DMS 273 (cell line): ENCODE data around the gene ZNF488.

Source experiments
- DNase-seq: peaks from one replicate; lab custom pipeline; 2025; ENCODE audit not compliant: unreplicated experiment; lab: John Stamatoyannopoulos, UW

ZNF488 gene

DNA sequence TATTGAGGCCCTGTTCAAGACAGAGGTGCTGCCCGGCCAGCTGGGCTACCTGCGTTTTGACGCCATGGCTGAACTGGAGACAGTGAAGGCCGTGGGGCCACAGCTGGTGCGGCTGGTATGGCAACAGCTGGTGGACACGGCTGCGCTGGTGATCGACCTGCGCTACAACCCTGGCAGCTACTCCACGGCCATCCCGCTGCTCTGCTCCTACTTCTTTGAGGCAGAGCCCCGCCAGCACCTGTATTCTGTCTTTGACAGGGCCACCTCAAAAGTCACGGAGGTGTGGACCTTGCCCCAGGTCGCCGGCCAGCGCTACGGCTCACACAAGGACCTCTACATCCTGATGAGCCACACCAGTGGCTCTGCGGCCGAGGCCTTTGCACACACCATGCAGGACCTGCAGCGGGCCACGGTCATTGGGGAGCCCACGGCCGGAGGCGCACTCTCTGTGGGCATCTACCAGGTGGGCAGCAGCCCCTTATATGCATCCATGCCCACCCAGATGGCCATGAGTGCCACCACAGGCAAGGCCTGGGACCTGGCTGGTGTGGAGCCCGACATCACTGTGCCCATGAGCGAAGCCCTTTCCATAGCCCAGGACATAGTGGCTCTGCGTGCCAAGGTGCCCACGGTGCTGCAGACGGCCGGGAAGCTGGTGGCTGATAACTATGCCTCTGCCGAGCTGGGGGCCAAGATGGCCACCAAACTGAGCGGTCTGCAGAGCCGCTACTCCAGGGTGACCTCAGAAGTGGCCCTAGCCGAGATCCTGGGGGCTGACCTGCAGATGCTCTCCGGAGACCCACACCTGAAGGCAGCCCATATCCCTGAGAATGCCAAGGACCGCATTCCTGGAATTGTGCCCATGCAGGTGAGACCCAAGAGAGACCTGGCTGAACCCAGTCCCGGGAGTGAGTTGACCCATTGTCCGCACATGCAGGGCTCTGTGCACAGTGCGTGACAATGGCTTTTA lies 33.1 kb downstream of the ZNF488 start:
- DNase-seq, result no peak

DNA sequence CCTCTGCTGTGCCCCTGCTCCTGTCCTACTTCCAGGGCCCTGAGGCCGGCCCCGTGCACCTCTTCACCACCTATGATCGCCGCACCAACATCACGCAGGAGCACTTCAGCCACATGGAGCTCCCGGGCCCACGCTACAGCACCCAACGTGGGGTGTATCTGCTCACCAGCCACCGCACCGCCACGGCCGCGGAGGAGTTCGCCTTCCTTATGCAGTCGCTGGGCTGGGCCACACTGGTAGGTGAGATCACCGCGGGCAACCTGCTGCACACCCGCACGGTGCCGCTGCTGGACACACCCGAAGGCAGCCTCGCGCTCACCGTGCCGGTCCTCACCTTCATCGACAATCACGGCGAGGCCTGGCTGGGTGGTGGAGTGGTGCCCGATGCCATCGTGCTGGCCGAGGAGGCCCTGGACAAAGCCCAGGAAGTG lies 34.1 kb downstream of the ZNF488 start:
- no peak for DNase-seq

DNA sequence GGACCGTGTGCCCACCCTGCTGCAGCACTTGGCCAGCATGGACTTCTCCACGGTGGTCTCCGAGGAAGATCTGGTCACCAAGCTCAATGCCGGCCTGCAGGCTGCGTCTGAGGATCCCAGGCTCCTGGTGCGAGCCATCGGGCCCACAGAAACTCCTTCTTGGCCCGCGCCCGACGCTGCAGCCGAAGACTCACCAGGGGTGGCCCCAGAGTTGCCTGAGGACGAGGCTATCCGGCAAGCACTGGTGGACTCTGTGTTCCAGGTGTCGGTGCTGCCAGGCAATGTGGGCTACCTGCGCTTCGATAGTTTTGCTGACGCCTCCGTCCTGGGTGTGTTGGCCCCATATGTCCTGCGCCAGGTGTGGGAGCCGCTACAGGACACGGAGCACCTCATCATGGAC lies 34.6 kb downstream of the ZNF488 start:
- no peak for DNase-seq

DNA sequence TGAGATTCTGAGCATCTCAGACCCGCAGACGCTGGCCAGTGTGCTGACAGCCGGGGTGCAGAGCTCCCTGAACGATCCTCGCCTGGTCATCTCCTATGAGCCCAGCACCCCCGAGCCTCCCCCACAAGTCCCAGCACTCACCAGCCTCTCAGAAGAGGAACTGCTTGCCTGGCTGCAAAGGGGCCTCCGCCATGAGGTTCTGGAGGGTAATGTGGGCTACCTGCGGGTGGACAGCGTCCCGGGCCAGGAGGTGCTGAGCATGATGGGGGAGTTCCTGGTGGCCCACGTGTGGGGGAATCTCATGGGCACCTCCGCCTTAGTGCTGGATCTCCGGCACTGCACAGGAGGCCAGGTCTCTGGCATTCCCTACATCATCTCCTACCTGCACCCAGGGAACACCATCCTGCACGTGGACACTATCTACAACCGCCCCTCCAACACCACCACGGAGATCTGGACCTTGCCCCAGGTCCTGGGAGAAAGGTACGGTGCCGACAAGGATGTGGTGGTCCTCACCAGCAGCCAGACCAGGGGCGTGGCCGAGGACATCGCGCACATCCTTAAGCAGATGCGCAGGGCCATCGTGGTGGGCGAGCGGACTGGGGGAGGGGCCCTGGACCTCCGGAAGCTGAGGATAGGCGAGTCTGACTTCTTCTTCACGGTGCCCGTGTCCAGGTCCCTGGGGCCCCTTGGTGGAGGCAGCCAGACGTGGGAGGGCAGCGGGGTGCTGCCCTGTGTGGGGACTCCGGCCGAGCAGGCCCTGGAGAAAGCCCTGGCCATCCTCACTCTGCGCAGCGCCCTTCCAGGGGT lies 35.2 kb downstream of the ZNF488 start:
- DNase-seq, result no peak

DNA sequence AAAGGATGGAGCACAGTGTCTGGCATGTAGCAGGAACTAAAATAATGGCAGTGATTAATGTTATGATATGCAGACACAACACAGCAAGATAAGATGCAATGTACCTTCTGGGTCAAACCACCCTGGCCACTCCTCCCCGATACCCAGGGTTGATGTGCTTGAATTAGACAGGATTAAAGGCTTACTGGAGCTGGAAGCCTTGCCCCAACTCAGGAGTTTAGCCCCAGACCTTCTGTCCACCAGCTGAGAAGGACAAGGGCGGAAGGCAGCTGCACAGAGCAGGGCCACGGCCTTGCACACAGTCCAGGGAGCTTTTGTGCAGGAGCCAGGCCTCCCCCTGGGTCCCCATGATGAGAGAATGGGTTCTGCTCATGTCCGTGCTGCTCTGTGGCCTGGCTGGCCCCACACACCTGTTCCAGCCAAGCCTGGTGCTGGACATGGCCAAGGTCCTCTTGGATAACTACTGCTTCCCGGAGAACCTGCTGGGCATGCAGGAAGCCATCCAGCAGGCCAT lies 35.9 kb downstream of the ZNF488 start, which contains the start of gene RBP3:
Gene RBP3 (plus strand): TSS at position 226 of the 514 bp plus-strand sequence. CDS start 122 bp downstream, at position 348.
- DNase-seq, result no peak

DNA sequence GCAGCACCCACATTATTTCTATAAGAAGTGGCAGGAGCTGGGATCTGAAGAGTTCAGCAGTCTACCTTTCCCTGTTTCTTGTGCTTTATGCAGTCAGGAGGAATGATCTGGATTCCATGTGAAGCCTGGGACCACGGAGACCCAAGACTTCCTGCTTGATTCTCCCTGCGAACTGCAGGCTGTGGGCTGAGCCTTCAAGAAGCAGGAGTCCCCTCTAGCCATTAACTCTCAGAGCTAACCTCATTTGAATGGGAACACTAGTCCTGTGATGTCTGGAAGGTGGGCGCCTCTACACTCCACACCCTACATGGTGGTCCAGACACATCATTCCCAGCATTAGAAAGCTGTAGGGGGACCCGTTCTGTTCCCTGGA lies 36.8 kb downstream of the ZNF488 start:
- no peak for DNase-seq

DNA sequence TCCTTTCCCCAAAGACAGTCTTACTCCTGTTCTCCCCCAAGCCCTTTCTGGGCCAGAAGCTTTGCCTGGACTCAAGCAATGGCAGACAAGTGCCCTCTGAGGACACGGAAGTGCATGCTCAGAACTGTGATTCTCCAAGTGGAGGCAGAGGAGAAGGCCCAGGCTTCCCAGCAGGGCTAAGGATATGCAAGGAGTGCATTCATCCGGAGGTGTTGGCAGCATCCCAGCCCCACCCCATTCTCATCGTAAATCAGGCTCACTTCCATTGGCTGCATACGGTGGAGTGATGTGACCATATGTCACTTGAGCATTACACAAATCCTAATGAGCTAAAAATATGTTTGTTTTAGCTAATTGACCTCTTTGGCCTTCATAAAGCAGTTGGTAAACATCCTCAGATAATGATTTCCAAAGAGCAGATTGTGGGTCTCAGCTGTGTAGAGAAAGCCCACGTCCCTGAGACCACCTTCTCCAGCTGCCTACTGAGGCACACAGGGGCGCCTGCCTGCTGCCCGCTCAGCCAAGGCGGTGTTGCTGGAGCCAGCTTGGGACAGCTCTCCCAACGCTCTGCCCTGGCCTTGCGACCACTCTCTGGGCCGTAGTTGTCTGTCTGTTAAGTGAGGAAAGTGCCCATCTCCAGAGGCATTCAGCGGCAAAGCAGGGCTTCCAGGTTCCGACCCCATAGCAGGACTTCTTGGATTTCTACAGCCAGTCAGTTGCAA lies 37.4 kb downstream of the ZNF488 start:
- DNase-seq, result peak; percentile 91

DNA sequence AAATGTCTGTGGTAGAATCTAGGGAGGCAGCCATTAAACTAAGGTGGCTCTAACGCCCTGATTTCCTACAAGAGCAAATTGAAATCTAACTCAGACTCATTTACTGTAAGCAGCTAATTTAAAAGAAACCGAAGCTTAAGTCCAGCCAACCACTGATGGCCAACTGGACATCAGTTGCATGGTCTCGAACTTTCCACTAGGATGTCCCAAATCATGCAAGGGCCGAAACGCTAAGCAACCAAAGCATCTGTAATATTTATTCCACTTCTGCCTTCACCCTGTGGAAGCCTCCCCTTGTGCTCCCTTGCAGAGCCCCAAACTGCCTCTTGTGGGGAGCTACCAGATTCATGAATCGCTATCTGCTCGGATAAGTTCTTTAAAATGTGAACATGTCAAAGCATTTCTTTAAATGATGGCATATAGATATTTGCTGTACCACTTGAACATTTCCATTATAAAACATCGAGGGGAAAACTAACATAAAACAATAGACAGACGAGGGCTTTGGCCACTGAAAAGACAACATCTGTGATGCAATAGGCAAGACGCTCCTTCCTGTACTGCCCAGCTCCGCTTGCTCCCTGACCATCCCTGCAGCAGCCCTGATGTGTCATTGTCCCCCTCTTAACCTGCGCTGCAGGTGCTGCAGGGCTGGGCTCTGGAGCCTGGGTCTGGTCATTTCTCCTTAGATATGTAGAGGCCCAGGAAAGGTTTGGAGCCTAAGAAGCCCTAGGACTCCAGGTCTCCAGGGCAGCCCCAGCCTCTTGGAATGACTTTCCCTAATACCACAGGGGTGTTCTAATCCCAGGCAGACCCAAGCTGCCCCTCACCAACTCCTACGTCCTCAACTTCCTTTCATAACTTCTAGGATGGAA lies 38.9 kb downstream of the ZNF488 start:
- DNase-seq, result no peak

DNA sequence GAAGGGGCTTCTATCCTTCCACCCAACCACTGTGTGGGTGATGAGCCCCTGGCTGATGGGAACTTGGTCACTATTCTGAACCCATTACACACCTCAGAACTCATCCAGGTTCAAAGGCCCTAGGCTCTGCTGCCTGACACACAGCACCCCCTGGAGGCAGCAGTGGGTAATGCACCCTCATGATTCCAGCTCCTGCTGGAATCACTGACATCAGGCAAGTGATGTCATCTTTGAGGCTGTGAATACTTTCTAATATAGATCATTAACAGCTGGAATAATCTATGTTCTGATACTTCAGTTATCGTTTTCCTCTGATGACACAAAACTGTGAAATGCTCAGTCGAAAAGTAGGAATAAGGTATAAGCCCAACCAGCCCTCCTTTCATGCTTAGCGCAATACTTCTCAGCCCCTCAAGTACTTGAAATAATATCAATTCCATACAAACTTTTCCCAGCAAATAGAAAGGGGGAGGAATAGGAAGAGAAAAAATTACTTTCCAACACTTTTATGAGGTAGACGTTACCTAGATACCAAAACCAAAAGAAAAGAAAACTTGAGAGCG lies 43.4 kb downstream of the ZNF488 start:
- peak; percentile 68 for DNase-seq

DNA sequence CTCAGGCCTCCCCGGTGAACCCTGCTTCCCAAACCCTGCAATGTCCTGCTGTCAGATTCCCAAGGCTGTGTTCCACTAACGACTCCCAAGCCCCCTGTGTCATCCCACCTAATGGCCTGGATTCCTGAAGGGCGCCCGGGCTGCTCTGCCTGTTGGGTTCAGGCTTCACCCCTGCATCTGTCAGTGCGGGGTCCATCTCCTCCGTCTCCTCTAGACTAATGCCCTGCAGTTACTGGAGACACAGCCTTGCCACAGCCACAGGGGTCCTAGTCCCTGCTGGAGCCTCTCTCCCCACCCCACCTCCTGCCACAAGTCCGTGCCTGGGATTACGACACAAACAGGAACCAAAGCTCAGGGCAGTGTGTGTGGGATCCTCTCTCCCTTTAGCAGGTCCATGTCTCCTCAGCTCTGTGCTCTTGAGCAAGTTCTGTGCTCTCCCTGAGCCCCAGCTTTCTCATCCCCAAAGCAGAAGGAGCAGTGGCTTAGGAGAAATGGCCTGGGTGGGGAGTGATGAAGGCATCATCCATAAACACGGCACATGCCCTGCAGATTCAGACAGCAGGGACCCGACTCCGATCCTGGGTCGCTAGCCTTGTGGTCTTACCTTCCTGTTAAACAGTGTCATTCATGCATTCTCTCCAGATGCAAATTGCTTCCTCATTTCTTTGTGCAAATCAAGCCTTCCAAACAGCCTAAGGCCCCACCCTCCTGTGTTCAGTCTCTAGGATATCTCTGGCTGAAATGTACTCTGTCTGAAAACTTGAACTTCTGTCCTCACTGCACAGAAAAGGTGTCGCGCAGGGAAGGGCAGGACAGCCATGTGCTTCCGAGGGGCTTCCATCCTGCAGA lies 44.1 kb downstream of the ZNF488 start:
- DNase-seq, result no peak

DNA sequence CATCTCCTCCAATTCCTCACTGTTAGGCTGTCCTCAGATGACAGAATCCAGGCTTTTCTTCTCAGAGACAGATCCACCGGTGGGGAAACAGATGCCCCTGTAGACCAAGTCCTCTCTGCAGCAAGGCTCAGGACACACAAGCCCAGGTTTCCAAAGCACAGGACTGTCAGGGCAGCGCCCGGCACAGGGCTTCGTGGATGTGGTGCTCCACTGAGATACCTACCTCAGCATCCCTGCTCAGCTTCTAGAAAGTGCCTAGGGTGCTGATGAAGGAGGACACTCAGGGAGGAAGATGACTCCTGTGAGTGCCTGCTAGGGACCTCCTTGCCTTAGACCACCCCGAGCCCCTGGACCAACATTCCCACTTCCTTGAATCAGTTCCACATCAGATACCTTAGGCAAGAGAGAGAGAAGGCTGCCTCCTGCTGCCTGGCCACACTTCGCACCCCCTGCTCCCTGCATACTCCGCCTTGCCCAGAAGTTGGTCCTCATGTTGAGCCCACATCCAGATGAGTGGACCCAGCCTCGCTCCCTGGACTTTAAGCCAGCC lies 44.8 kb downstream of the ZNF488 start:
- no peak for DNase-seq

DNA sequence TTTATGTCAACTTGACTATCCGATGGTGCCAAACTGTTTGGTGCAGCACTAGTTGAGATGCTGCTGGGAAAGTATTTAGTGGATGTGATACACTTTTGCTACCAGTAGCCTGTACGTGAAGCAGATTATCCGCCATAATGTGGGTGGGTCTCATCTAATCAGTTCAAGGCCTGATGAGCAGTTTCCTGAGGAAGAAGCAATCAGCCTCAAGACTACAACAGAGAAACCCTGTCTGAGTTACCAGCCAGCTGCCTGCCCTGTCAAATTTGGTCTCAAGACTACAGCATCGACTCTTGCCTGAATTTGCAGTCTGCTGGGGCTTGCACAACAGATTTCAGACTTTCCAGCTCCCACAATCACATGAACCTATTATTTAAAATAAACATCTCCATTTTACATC lies 46.8 kb downstream of the ZNF488 start:
- no peak for DNase-seq

DNA sequence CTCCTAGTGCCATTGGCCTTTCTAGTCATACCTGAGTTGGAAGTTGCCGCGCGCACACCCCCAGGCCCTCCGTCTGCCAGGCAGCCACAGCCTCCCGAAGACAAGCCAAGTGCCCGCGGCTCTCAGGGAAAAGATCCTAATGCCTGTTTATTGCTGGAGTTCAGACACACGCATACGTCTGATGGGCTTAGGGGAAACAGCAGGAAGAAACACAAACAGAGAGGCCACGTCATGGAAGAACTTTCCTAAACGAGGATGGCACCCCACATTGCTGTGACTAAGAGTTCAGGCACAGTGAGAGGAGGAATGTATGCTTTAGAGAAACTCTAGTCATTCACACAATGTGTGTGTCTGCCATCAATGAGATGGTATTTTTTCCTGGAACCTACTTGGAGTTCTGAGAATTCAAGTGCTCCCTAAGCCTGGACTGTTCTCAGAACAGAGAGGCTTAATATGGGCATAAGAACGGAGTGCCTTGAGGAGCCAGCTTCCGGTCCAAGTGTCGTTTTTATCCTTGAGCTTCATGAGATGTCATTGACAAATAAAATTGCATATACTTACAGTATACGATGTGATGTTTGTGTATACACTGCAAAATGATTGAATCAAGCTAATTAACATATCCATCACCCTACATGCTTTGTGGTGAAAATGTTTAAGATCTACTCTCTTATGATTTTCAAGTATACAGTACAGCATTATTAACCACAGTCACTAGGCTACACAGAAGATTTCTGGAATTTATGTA lies 47.5 kb downstream of the ZNF488 start:
- no peak for DNase-seq

DNA sequence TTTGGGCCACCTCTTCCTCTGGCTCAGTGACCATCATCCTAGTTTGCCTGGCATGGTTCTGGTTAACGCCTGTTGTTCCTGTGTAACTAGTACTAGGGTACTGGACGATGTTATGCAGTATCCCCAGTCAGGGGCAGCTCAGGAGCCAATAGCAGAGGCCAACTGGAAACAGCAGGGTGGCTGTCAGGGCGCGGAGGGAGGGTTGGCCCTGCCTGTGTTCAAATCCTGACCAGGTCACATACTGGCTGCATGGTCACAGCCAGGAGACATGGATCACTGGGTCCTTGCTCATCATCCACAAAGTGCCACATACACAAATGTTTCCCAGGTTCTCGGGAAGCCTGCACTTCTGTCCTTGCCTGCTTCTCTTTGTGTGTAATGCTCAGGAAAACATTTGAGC lies 48.2 kb downstream of the ZNF488 start:
- DNase-seq, result no peak

DNA sequence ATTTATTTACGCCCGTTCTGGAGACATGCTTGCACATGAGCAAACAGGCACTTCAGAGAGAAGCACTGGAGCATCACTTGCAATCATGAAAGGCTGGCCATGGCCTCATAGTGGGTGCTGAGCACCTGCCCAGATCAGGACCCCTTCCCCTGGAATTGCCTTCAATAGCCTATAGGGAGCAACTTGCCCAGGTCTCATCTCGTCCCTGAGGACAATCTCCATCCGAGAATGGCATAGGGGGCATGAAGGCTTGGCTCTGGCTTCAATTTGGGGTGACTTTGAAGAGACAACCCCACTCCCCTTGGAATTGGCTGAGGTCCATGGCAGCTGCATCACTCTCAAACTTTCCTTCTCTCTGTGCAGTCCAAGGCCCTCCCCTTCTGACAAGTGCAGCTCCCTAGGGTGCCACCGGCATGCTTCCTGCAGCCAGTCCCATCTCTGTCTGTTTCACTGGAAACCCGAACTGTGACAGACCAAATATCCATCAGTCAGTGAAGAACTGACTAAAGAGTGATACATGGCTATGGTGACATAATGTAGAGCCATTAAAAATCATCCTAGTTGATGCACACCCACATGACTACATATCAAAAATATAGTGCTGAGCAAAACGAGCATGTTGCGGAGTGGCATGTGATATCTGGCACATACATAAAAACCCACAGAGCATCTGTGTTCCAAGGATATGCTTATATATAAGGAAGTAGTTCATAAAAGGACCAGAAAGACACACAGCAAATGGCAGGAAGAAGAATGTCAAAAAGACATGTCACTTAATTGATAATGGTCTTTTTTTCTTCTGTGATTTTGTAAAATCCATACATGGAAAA lies 49.4 kb downstream of the ZNF488 start:
- no peak for DNase-seq

DNA sequence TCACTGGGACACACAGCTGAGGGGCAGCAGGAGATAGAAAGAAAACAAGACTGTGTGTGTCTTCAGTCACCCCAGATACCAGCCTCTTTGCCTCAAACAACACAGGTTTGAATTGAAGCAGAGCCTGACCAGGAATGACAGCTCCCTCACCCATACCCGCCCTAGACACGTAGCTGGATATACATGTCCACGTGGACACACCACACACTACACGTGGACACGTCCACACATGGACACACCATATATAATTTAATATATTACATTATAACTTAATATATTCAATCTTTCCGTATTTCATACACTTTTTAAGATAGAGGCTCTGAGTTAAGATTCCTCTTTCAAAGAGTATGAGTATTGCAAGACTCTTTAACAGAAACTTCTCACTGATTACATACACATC lies 50.6 kb downstream of the ZNF488 start:
- DNase-seq, result no peak

DNA sequence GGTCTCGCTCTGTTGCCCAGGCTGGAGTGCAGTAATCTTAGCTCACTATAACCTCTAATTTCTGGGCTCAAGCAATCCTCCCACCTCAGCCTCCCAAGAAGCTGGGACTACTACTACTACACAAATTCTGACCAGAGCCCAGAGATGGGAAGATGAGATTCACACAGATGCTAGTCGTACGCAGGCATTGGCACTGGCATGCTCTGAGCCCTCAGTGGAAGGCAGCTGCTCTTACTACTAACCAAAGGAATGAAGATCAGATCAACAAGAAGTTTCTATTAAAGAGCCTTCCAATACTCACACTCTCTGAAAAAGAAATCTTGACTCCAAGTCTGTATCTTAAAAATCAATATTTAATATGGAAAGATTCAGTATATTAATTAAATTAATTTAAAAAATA lies 51.1 kb downstream of the ZNF488 start:
- DNase-seq, result no peak
